NT2/D1 (cell line): ENCODE results near the gene TENM3.

Source experiments
- DNase-seq: peaks from one replicate; pipeline ENCODE4 v3.0.0-alpha.2; 2011; ENCODE audit warnings: low read depth, low spot score
- H3K27me3 ChIP-seq: 2 replicates; pipeline ENCODE4 v1.6.0; 2011; ENCODE audit warnings: mild to moderate bottlenecking; ENCODE audit not compliant: insufficient read length, insufficient read depth
- H3K36me3 ChIP-seq: 2 replicates; pipeline ENCODE4 v1.6.1; 2011; ENCODE audit warnings: mild to moderate bottlenecking, low read length, mixed read lengths; ENCODE audit not compliant: insufficient read depth, insufficient read length
- H3K4me1 ChIP-seq: 2 replicates; pipeline ENCODE4 v1.5.1; 2011; ENCODE audit not compliant: insufficient read depth, insufficient read length
- H3K4me3 ChIP-seq: 2 replicates; pipeline ENCODE4 v1.5.1; 2011; ENCODE audit warnings: low read depth; ENCODE audit not compliant: insufficient read length
- H3K9ac ChIP-seq: 2 replicates; pipeline ENCODE4 v1.6.0; 2011; ENCODE audit warnings: low read depth; ENCODE audit not compliant: insufficient read length
- H3K9me3 ChIP-seq: 2 replicates; pipeline ENCODE4 v1.5.1; 2011; ENCODE audit warnings: mild to moderate bottlenecking, low read length; ENCODE audit not compliant: insufficient read depth
- SUZ12 ChIP-seq: IDR thresholded peaks from 2 replicates; pipeline ENCODE4 v1.6.1; 2011; ENCODE audit not compliant: insufficient read length, insufficient read depth; ENCODE audit errors: extremely low read depth
- YY1 ChIP-seq: IDR thresholded peaks from 2 replicates; pipeline ENCODE4 v1.6.1; 2011; ENCODE audit not compliant: insufficient read length, insufficient read depth
- ZNF274 ChIP-seq: IDR thresholded peaks from 2 replicates; pipeline ENCODE4 v1.6.1; 2011; ENCODE audit warnings: mild to moderate bottlenecking, low read depth, low read length

The TENM3 gene

GRCh38 chr4:182832352-182833120 lies 589.3 kb downstream of the TENM3 start:
- H3K27me3 ChIP-seq: no peaks in the 10 kb centered on the region
- peaks cover 4% of the 10 kb centered on the region; the same call in 1 of the 2 replicates for H3K9me3 ChIP-seq
- peaks cover 4% of the 10 kb centered on the region for H3K4me1 ChIP-seq
- no peak overlapping the region for H3K4me3 ChIP-seq
- no peaks in the 10 kb centered on the region for H3K36me3 ChIP-seq
- H3K9ac ChIP-seq: no peak overlapping the region
- TF ChIP-seq YY1 (no peak), ZNF274 (no peak), SUZ12 (no peak)
- DNase-seq: no peak

- Histone ChIP-seq H3K4me1 (no peaks in the 10 kb centered on the region), H3K36me3 (no peaks in the 10 kb centered on the region), H3K27me3 (no peaks in the 10 kb centered on the region), H3K9me3 (peaks cover 4% of the 10 kb centered on the region; the same call in 1 of the 2 replicates), H3K4me3 (no peak overlapping the region), H3K9ac (no peak overlapping the region)
- DNase-seq: no peak
- TF ChIP-seq SUZ12: no peak
- TF ChIP-seq ZNF274: no peak
- no peak for TF ChIP-seq YY1
These were observed 592.0 kb downstream of the TENM3 start for GRCh38 chr4:182835006-182835740.

- Histone ChIP-seq H3K27me3 (no peaks in the 10 kb centered on the region), H3K4me3 (no peak overlapping the region), H3K36me3 (no peaks in the 10 kb centered on the region), H3K4me1 (no peaks in the 10 kb centered on the region), H3K9me3 (no peaks in the 10 kb centered on the region), H3K9ac (no peak overlapping the region)
- no peak for DNase-seq
- no peak for TF ChIP-seq SUZ12
- TF ChIP-seq ZNF274: no peak
- no peak for TF ChIP-seq YY1
These were observed 594.6 kb downstream of the TENM3 start for GRCh38 chr4:182837831-182838230.

- no peak for DNase-seq
- no peaks in the 10 kb centered on the region for H3K4me1 ChIP-seq
- no peaks in the 10 kb centered on the region for H3K9me3 ChIP-seq
- no peaks in the 10 kb centered on the region for H3K36me3 ChIP-seq
- no peaks in the 10 kb centered on the region for H3K27me3 ChIP-seq
- no peak overlapping the region for H3K4me3 ChIP-seq
- TF ChIP-seq SUZ12 (no peak), ZNF274 (no peak), YY1 (no peak)
- H3K9ac ChIP-seq: no peak overlapping the region
These were observed 595.3 kb downstream of the TENM3 start for GRCh38 chr4:182838535-182838934.

- Histone ChIP-seq H3K9me3 (no peaks in the 10 kb centered on the region), H3K9ac (no peak overlapping the region), H3K4me3 (no peak overlapping the region), H3K27me3 (no peaks in the 10 kb centered on the region), H3K36me3 (no peaks in the 10 kb centered on the region), H3K4me1 (peaks cover 4% of the 10 kb centered on the region)
- DNase-seq: no peak
- TF ChIP-seq ZNF274 (no peak), YY1 (no peak), SUZ12 (no peak)
These were observed 596.1 kb downstream of the TENM3 start for GRCh38 chr4:182839256-182839655.

- Histone ChIP-seq H3K4me3 (no peak overlapping the region), H3K9ac (no peak overlapping the region), H3K36me3 (no peaks in the 10 kb centered on the region), H3K27me3 (no peaks in the 10 kb centered on the region), H3K9me3 (no peaks in the 10 kb centered on the region), H3K4me1 (peaks cover 4% of the 10 kb centered on the region)
- TF ChIP-seq ZNF274: no peak
- no peak for TF ChIP-seq YY1
- TF ChIP-seq SUZ12: no peak
- no peak for DNase-seq
These were observed 596.9 kb downstream of the TENM3 start for GRCh38 chr4:182840108-182840507.

GRCh38 chr4:182842104-182842600 lies 599.0 kb downstream of the TENM3 start:
- no peaks in the 10 kb centered on the region for H3K27me3 ChIP-seq
- no peak for DNase-seq
- no peak overlapping the region for H3K4me3 ChIP-seq
- no peak overlapping the region for H3K9ac ChIP-seq
- no peaks in the 10 kb centered on the region for H3K36me3 ChIP-seq
- H3K9me3 ChIP-seq: no peaks in the 10 kb centered on the region
- TF ChIP-seq ZNF274: no peak
- no peak for TF ChIP-seq SUZ12
- TF ChIP-seq YY1: no peak
- peaks cover 4% of the 10 kb centered on the region for H3K4me1 ChIP-seq
